Measurements from ENCODE around the gene SGK2. TPM values are rescaled to one million over a fixed set of nuclear protein-coding genes. Genes with fewer than 3 reads are reported as not detected.

The SGK2 gene
- total RNA-seq, 4 donors from 2014 or later = 0.36 to 1.2 (median 0.55) TPM; not detected in 1

- no peak overlapping the region for H3K4me3 ChIP-seq
- intact Hi-C loops (cut with DNase I; ENCODE audit: low total_unique reads) = no loop called here
- DNase-seq (no peak), ATAC-seq (no peak)
- H3K9me3 ChIP-seq = no peaks in the 10 kb centered on the region
- H3K27ac ChIP-seq = no peak overlapping the region
- H3K36me3 ChIP-seq = peaks cover 0 to 28% of the 10 kb centered on the region in 2 donors
- TF ChIP-seq POLR2A (IDR thresholded peaks at IDR 0.05) = no peak
- TF ChIP-seq, protein P1, sequence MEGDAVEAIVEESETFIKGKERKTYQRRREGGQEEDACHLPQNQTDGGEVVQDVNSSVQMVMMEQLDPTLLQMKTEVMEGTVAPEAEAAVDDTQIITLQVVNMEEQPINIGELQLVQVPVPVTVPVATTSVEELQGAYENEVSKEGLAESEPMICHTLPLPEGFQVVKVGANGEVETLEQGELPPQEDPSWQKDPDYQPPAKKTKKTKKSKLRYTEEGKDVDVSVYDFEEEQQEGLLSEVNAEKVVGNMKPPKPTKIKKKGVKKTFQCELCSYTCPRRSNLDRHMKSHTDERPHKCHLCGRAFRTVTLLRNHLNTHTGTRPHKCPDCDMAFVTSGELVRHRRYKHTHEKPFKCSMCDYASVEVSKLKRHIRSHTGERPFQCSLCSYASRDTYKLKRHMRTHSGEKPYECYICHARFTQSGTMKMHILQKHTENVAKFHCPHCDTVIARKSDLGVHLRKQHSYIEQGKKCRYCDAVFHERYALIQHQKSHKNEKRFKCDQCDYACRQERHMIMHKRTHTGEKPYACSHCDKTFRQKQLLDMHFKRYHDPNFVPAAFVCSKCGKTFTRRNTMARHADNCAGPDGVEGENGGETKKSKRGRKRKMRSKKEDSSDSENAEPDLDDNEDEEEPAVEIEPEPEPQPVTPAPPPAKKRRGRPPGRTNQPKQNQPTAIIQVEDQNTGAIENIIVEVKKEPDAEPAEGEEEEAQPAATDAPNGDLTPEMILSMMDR (IDR thresholded peaks at IDR 0.05 in 4 of 5, conservative IDR thresholded peaks at IDR 0.05 in 1 of 5) = no peak
- H3K27me3 ChIP-seq = no peaks in the 10 kb centered on the region
- in situ Hi-C loops (cut with MboI; ENCODE audit: low sequenced_read_pairs in 4 of 4) = no loop called here
- H3K4me1 ChIP-seq = no peaks in the 10 kb centered on the region
Measured at GRCh38 chr20:43631598-43631997, 72.8 kb downstream of the SGK2 start.

Other genes with a start within 250 kb of the SGK2 start
- 10 to 100 TPM; 18.8 to 29.8 (median 21.0) TPM for gene SRSF6, start 101.1 kb upstream of the SGK2 start, total RNA-seq
- gene L3MBTL1, start 51.3 kb upstream of the SGK2 start, total RNA-seq = 1 to 10 TPM; 1.1 to 6.0 (median 3.7) TPM
- gene IFT52, start 31.9 kb downstream of the SGK2 start, total RNA-seq = 1 to 10 TPM; 1.7 to 3.4 (median 2.9) TPM
- under 1 TPM in 1 of 4 donors, not detected in 3; 0.55 TPM for gene MYBL2, start 108.1 kb downstream of the SGK2 start, total RNA-seq
- not detected for gene GTSF1L, start 168.0 kb downstream of the SGK2 start, total RNA-seq